Stimulated activated CD4-positive, alpha-beta T cell treated with anti-CD3 and anti-CD28 coated beads, TNF-alpha, amount 100 ng/mL, for 1 hour (primary cell): ENCODE data around the gene PGAP6.
"Not testable (repeated sequence)": the region's sequence is repeated elsewhere in the genome, so short reads cannot be mapped to it uniquely, and the experiment has no call there.

Experiments used
- DNase-seq, 3 donors: peaks; one replicate each; pipeline ENCODE4 v3.0.0-alpha.2; 2020; ENCODE audit warnings: low read depth in 3 of 3, low spot score in 1 of 3

Gene PGAP6

GRCh38 chr16:352547-353403, 29.0 kb downstream of the PGAP6 start, which contains the start of gene AXIN1:
AXIN1 (minus strand) TSS chr16:352723; CDS start chr16:347025, 5,698 bp downstream.
- DNase-seq: peak; percentile 100

- no peak for DNase-seq
Measured at GRCh38 chr16:351804-352520, 29.8 kb downstream of the PGAP6 start.

GRCh38 chr16:350203-350602, 31.6 kb downstream of the PGAP6 start:
- DNase-seq: no peak

GRCh38 chr16:349211-349610, 32.6 kb downstream of the PGAP6 start:
- no peak for DNase-seq

GRCh38 chr16:348495-348894, 33.3 kb downstream of the PGAP6 start:
- not testable (repeated sequence) for DNase-seq

- DNase-seq: no peak
Measured at GRCh38 chr16:347203-347602, 34.6 kb downstream of the PGAP6 start.

GRCh38 chr16:346587-346986, 35.2 kb downstream of the PGAP6 start:
- DNase-seq: no peak

- no peak for DNase-seq
Measured at GRCh38 chr16:345772-346171, 36.0 kb downstream of the PGAP6 start.

GRCh38 chr16:342455-343213, 39.1 kb downstream of the PGAP6 start:
- no peak for DNase-seq

- not testable (repeated sequence) for DNase-seq
Measured at GRCh38 chr16:341974-342336, 39.8 kb downstream of the PGAP6 start.

- DNase-seq: not testable (repeated sequence)
Measured at GRCh38 chr16:341095-341973, 40.4 kb downstream of the PGAP6 start.

- no peak for DNase-seq
Measured at GRCh38 chr16:340370-341091, 41.2 kb downstream of the PGAP6 start.

GRCh38 chr16:339680-340079, 42.1 kb downstream of the PGAP6 start:
- no peak for DNase-seq

- no peak for DNase-seq
Measured at GRCh38 chr16:337975-338575, 43.7 kb downstream of the PGAP6 start.

- no peak for DNase-seq
Measured at GRCh38 chr16:337437-337836, 44.3 kb downstream of the PGAP6 start.

GRCh38 chr16:336269-336668, 45.5 kb downstream of the PGAP6 start:
- DNase-seq: no peak

- DNase-seq: not testable (repeated sequence)
Measured at GRCh38 chr16:334861-335632, 46.7 kb downstream of the PGAP6 start.

GRCh38 chr16:334164-334832, 47.5 kb downstream of the PGAP6 start:
- not testable (repeated sequence) for DNase-seq
